Activated T-cell treated with anti-CD3 and anti-CD28 coated beads for 4 hours (primary cell): ENCODE results near the gene ZC3H12A.

ENCODE experiments used
- DNase-seq: peaks from one replicate; pipeline ENCODE4 v3.0.0-alpha.2; 2020

Gene ZC3H12A

GRCh38 chr1:37479255-37480124 is 5.1 kb downstream of the ZC3H12A start:
- peak; percentile 94 for DNase-seq

- no peak for DNase-seq
Observed at GRCh38 chr1:37480125-37480466, 5.7 kb downstream of the ZC3H12A start.

- DNase-seq, result no peak
Observed at GRCh38 chr1:37480581-37481288, 6.4 kb downstream of the ZC3H12A start.

GRCh38 chr1:37481289-37482003 is 7.1 kb downstream of the ZC3H12A start:
- DNase-seq, result no peak

- no peak for DNase-seq
Observed at GRCh38 chr1:37482004-37482785, 7.8 kb downstream of the ZC3H12A start.

- no peak for DNase-seq
Observed at GRCh38 chr1:37482796-37483744, 8.7 kb downstream of the ZC3H12A start.

- DNase-seq, result no peak
Observed at GRCh38 chr1:37483785-37484184, 9.4 kb downstream of the ZC3H12A start.

GRCh38 chr1:37484325-37485051 is 10.1 kb downstream of the ZC3H12A start:
- DNase-seq, result no peak

GRCh38 chr1:37485902-37486679 is 11.7 kb downstream of the ZC3H12A start:
- DNase-seq, result no peak

GRCh38 chr1:37486680-37487618 is 12.6 kb downstream of the ZC3H12A start:
- peak; percentile 77 for DNase-seq

- DNase-seq, result no peak
Observed at GRCh38 chr1:37487619-37487984, 13.2 kb downstream of the ZC3H12A start.

- DNase-seq, result no peak
Observed at GRCh38 chr1:37493336-37494098, 19.1 kb downstream of the ZC3H12A start.

GRCh38 chr1:37495875-37496274 is 21.5 kb downstream of the ZC3H12A start:
- DNase-seq, result no peak

GRCh38 chr1:37497832-37498231 is 23.5 kb downstream of the ZC3H12A start:
- no peak for DNase-seq

- no peak for DNase-seq
Observed at GRCh38 chr1:37498872-37499617, 24.7 kb downstream of the ZC3H12A start.

- DNase-seq, result no peak
Observed at GRCh38 chr1:37501661-37502060, 27.3 kb downstream of the ZC3H12A start.

GRCh38 chr1:37502104-37502503 is 27.7 kb downstream of the ZC3H12A start:
- no peak for DNase-seq
